Esophagus squamous epithelium (tissue), 5 donors: ENCODE measurements around the gene CDC42BPA. TPM values are rescaled to one million over a fixed set of nuclear protein-coding genes. Genes with fewer than 3 reads are reported as not detected.

Source experiments
- DNase-seq: peaks from one replicate; lab custom pipeline; 2025; lab: John Stamatoyannopoulos, UW
- H3K27ac ChIP-seq, 4 donors: fragments of 200-600 bp; sonication (generic); one replicate each; pipeline ENCODE4 v1.5.1; 2016 to 2019; ENCODE audit warnings: mild to moderate bottlenecking in 1 of 4
- H3K27me3 ChIP-seq, 4 donors: fragments of 200-600 bp; sonication (generic); 1 replicate in 3 of 4; 2 replicates in 1 of 4; pipeline versions ENCODE4 v1.5.1 to v1.6.0; 2017 to 2021; ENCODE audit warnings: antibody characterized with exemption in 1 of 4
- H3K36me3 ChIP-seq, 3 donors: fragments of 200-600 bp; sonication (generic); one replicate each; pipeline ENCODE4 v1.5.1; 2016 to 2019
- H3K4me1 ChIP-seq, 3 donors: fragments of 200-600 bp; sonication (generic); one replicate each; pipeline ENCODE4 v1.5.1; 2017 to 2019
- H3K4me3 ChIP-seq, 4 donors: fragments of 200-600 bp; sonication (generic); 1 replicate in 3 of 4; 2 replicates in 1 of 4; pipeline ENCODE4 v1.5.1; 2016 to 2019; ENCODE audit warnings: mild to moderate bottlenecking in 2 of 4, moderate library complexity in 1 of 4
- H3K9me3 ChIP-seq, 3 donors: fragments of 200-600 bp; sonication (generic); one replicate each; pipeline ENCODE4 v1.5.1; 2016 to 2019
- CTCF ChIP-seq, 6 experiments: fragments of 450-650 bp in 4 of 6; fragments of 200-600 bp in 2 of 6; sonication (generic) in 2 of 6; IDR thresholded peaks; one replicate each; pipeline ENCODE4 v1.5.1; 2016 to 2019; ENCODE audit warnings: antibody characterized with exemption in 6 of 6, mild to moderate bottlenecking in 4 of 6, moderate library complexity in 4 of 6
- POLR2A ChIP-seq, 4 donors: fragments of 450-650 bp; IDR thresholded peaks; one replicate each; pipeline ENCODE4 v1.6.1; 2017; ENCODE audit warnings: antibody characterized with exemption in 4 of 4, mild to moderate bottlenecking in 4 of 4, moderate library complexity in 3 of 4
- WGBS, 2 donors: methylation state at CpG; one replicate each; pipeline ENCODE4 v1.1.5; 2018; 5-methylcytosine and 5-hydroxymethylcytosine counted together
- intact Hi-C: fragments of 100-400 bp; cut with DNase I; formaldehyde crosslinking; loops from one replicate; pipeline ENCODE4 v1.15.0; 2022
- total RNA-seq, 4 donors: library from RNA; depleted of rRNA; stranded (reverse); fragments of >200 nt; gene quantifications; one replicate each; pipeline ENCODE4 v1.1.0, GENCODE V29; 2016
- donor health status: DM: yes; HTN: yes; CAD: no.

The CDC42BPA gene
- total RNA-seq, 4 donors from 2014 or later: 4.3 to 33.6 (median 17.2) TPM

- Histone ChIP-seq H3K27me3 (no peaks in the 10 kb centered on the region), H3K36me3 (peaks cover 0 to 80% (median 16%) of the 10 kb centered on the region in 3 donors), H3K9me3 (no peaks in the 10 kb centered on the region), H3K4me3 (no peak overlapping the region), H3K27ac (no peak overlapping the region), H3K4me1 (no peaks in the 10 kb centered on the region)
- TF ChIP-seq POLR2A (IDR thresholded peaks at IDR 0.05) (no peak), CTCF (IDR thresholded peaks at IDR 0.05) (no peak)
- no peak for DNase-seq
- intact Hi-C loops: no loop called here
- 80 to 86% methylated on average over 1 to 6 of the region's 29 CpGs for WGBS, 2 donors
Measured at GRCh38 chr1:226964611-226965486, 353.4 kb downstream of the CDC42BPA start.

- intact Hi-C loops: no loop called here
- no peak for TF ChIP-seq CTCF (IDR thresholded peaks at IDR 0.05)
- no peak for TF ChIP-seq POLR2A (IDR thresholded peaks at IDR 0.05)
- Histone ChIP-seq H3K4me3 (no peak overlapping the region), H3K27ac (no peak overlapping the region), H3K27me3 (no peaks in the 10 kb centered on the region), H3K36me3 (peaks cover 0 to 72% (median 16%) of the 10 kb centered on the region in 3 donors), H3K4me1 (peaks cover 0 to 2% (median 0%) of the 10 kb centered on the region in 3 donors), H3K9me3 (no peaks in the 10 kb centered on the region)
- 46 to 56% methylated on average over 5 of the region's 6 CpGs for WGBS, 2 donors
- DNase-seq: no peak
Measured at GRCh38 chr1:226964068-226964425, 354.2 kb downstream of the CDC42BPA start.

- no peak overlapping the region for H3K27ac ChIP-seq
- peaks cover 0 to 2% (median 0%) of the 10 kb centered on the region in 3 donors for H3K4me1 ChIP-seq
- 84 to 88% methylated on average over 12 to 21 of the region's 28 CpGs for WGBS, 2 donors
- TF ChIP-seq POLR2A (IDR thresholded peaks at IDR 0.05): no peak
- H3K4me3 ChIP-seq: no peak overlapping the region
- DNase-seq: no peak
- H3K9me3 ChIP-seq: no peaks in the 10 kb centered on the region
- no peaks in the 10 kb centered on the region for H3K27me3 ChIP-seq
- peaks cover 0 to 60% (median 16%) of the 10 kb centered on the region in 3 donors for H3K36me3 ChIP-seq
- intact Hi-C loops: no loop called here
Measured at GRCh38 chr1:226962421-226963391, 355.6 kb downstream of the CDC42BPA start.

- intact Hi-C loops: no loop called here
- Histone ChIP-seq H3K4me3 (no peak overlapping the region), H3K27ac (no peak overlapping the region), H3K27me3 (no peaks in the 10 kb centered on the region), H3K4me1 (peaks cover 0 to 2% (median 0%) of the 10 kb centered on the region in 3 donors), H3K36me3 (peaks cover 0 to 49% (median 16%) of the 10 kb centered on the region in 3 donors), H3K9me3 (no peaks in the 10 kb centered on the region)
- DNase-seq: no peak
- TF ChIP-seq CTCF (IDR thresholded peaks at IDR 0.05): no peak
- no peak for TF ChIP-seq POLR2A (IDR thresholded peaks at IDR 0.05)
- WGBS, 2 donors: 93 to 95% methylated on average over 6 to 7 of the region's 13 CpGs
Measured at GRCh38 chr1:226960944-226961765, 357.1 kb downstream of the CDC42BPA start.

GRCh38 chr1:226960256-226960655 is 358.0 kb downstream of the CDC42BPA start:
- no peak overlapping the region for H3K4me3 ChIP-seq
- TF ChIP-seq CTCF (IDR thresholded peaks at IDR 0.05): no peak
- no peak for TF ChIP-seq POLR2A (IDR thresholded peaks at IDR 0.05)
- H3K4me1 ChIP-seq: peaks cover 0 to 2% (median 0%) of the 10 kb centered on the region in 3 donors
- peaks cover 0 to 40% (median 12%) of the 10 kb centered on the region in 3 donors for H3K36me3 ChIP-seq
- no peak for DNase-seq
- WGBS, 2 donors: 52 to 86% methylated on average over 3 to 5 of the region's 5 CpGs
- intact Hi-C loops: no loop called here
- H3K27me3 ChIP-seq: no peaks in the 10 kb centered on the region
- H3K27ac ChIP-seq: no peak overlapping the region
- H3K9me3 ChIP-seq: no peaks in the 10 kb centered on the region
